ENCODE results near the gene CA10. TPM values are rescaled to one million over a fixed set of nuclear protein-coding genes. Genes with fewer than 3 reads are reported as not detected.

The CA10 gene
- total RNA-seq, 6 experiments from 2014 or later, result not detected

- intact Hi-C loops (cut with DNase I), result no loop called here
- DNase-seq (no peak), ATAC-seq (no peak)
- Histone ChIP-seq H3K36me3 (no peaks in the 10 kb centered on the region), H3K27me3 (no peaks in the 10 kb centered on the region), H3K9me3 (no peaks in the 10 kb centered on the region), H3K4me3 (no peak overlapping the region), H3K4me1 (no peaks in the 10 kb centered on the region), H3K27ac (no peak overlapping the region)
- no peak for TF ChIP-seq CTCF (IDR thresholded peaks at IDR 0.05)
- no peak for TF ChIP-seq POLR2A (IDR thresholded peaks at IDR 0.05)
Observed at GRCh38 chr17:52096056-52096455, 62.5 kb downstream of the CA10 start.

- DNase-seq (no peak), ATAC-seq (no peak)
- intact Hi-C loops (cut with DNase I), result no loop called here
- H3K27ac ChIP-seq, result no peak overlapping the region
- peaks cover 0 to 3% of the 10 kb centered on the region in 2 donors for H3K27me3 ChIP-seq
- H3K36me3 ChIP-seq, result no peaks in the 10 kb centered on the region
- 30% methylated on average over 2 of the region's 2 CpGs for WGBS (ENCODE audit: insufficient coverage, low coverage, low lambda C conversion rate, missing lambda C conversion rate)
- no peaks in the 10 kb centered on the region for H3K4me1 ChIP-seq
- H3K9me3 ChIP-seq, result no peaks in the 10 kb centered on the region
- TF ChIP-seq POLR2A (IDR thresholded peaks at IDR 0.05), result no peak
- TF ChIP-seq CTCF (IDR thresholded peaks at IDR 0.05), result no peak
- no peak overlapping the region for H3K4me3 ChIP-seq
Observed at GRCh38 chr17:52084176-52084575, 74.3 kb downstream of the CA10 start.

GRCh38 chr17:52079496-52079895 lies 79.0 kb downstream of the CA10 start:
- WGBS (ENCODE audit: insufficient coverage, low coverage, low lambda C conversion rate, missing lambda C conversion rate), result 35% methylated on average over 3 of the region's 4 CpGs
- no peak for DNase-seq

GRCh38 chr17:52071712-52072111 lies 86.8 kb downstream of the CA10 start:
- Histone ChIP-seq H3K9me3 (no peaks in the 10 kb centered on the region), H3K4me1 (no peaks in the 10 kb centered on the region), H3K27me3 (no peaks in the 10 kb centered on the region), H3K4me3 (no peak overlapping the region), H3K36me3 (no peaks in the 10 kb centered on the region), H3K27ac (no peak overlapping the region)
- WGBS (ENCODE audit: insufficient coverage, low coverage, low lambda C conversion rate, missing lambda C conversion rate), result 71% methylated on average over 5 of the region's 5 CpGs
- no peak for TF ChIP-seq POLR2A (IDR thresholded peaks at IDR 0.05)
- no peak for TF ChIP-seq CTCF (IDR thresholded peaks at IDR 0.05)
- ATAC-seq, result no peak
- intact Hi-C loops (cut with DNase I), result no loop called here
- no peak for DNase-seq

More at GRCh38 chr17:52079496-52079895, 79.0 kb downstream of the CA10 start:
- H3K27ac ChIP-seq, result no peak overlapping the region
- intact Hi-C loops (cut with DNase I), result no loop called here
- no peak overlapping the region for H3K4me3 ChIP-seq
- no peaks in the 10 kb centered on the region for H3K36me3 ChIP-seq
- H3K9me3 ChIP-seq, result no peaks in the 10 kb centered on the region
- TF ChIP-seq POLR2A (IDR thresholded peaks at IDR 0.05) (no peak), CTCF (IDR thresholded peaks at IDR 0.05) (no peak)
- H3K27me3 ChIP-seq, result no peaks in the 10 kb centered on the region
- no peak for ATAC-seq
- H3K4me1 ChIP-seq, result no peaks in the 10 kb centered on the region

GRCh38 chr17:52064791-52065211 lies 93.7 kb downstream of the CA10 start:
- WGBS (ENCODE audit: insufficient coverage, low coverage, low lambda C conversion rate, missing lambda C conversion rate), result 24% methylated on average over 2 of the region's 2 CpGs
- Histone ChIP-seq H3K27ac (no peak overlapping the region), H3K4me1 (no peaks in the 10 kb centered on the region), H3K4me3 (no peak overlapping the region), H3K27me3 (no peaks in the 10 kb centered on the region), H3K36me3 (no peaks in the 10 kb centered on the region), H3K9me3 (no peaks in the 10 kb centered on the region)
- intact Hi-C loops (cut with DNase I), result no loop called here
- ATAC-seq (no peak), DNase-seq (no peak)
- TF ChIP-seq POLR2A (IDR thresholded peaks at IDR 0.05) (no peak), CTCF (IDR thresholded peaks at IDR 0.05) (no peak)

All from right lobe of liver (tissue), 6 donors.